ENCODE data around the gene RYR2. TPM values are rescaled to one million over a fixed set of nuclear protein-coding genes. Genes with fewer than 3 reads are reported as not detected.

Gene RYR2
- total and polyA plus RNA-seq, 2 of the 8 experiments (the other 6 are each of a cell fraction or from before 2014, with no cell fraction given), result 1.3 to 4.4 TPM

DNA sequence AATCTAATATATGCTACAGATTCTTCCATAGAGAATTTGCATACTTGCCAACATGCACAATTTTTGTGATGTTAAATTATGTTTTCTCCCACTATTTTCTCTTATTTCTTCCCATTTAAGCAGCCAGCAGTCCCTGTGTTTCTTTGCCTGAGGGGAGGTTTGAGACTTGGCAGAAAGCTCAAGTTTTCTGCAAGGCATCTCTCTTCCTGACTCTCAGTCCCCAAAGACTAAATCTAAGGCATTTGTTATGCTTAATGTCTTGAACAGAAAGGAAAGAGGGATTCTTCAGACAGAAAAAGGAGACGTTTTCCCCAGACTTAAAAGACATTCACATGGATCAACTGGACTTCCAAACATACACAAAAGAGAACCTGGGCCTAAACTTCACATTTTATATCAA, 354.4 kb downstream of the RYR2 start:
- POLR2A ChIA-PET (ENCODE audit: partially characterized antibody), result no interaction called here
- WGBS, 2 experiments (ENCODE audit: extremely low coverage in 1 of 2, insufficient coverage in 1 of 2, insufficient read length in 1 of 2, insufficient replicate concordance in 2 of 2, low coverage in 1 of 2, low lambda C conversion rate in 2 of 2, missing lambda C conversion rate in 1 of 2), result 53% methylated on average over 1 of the region's 1 CpG; no CpG with 5 or more reads in 1 of the 2 experiments
- no peak for DNase-seq (ENCODE audit: low read depth in 1 of 2, low spot score in 2 of 2)
- TF ChIP-seq TCF12 (IDR thresholded peaks at IDR 0.05; ENCODE audit: low read depth, low read length) (no peak), FOSL1 (IDR thresholded peaks at IDR 0.05; ENCODE audit: insufficient read depth, low read depth, low read length) (no peak), GTF2F1 (IDR thresholded peaks at IDR 0.05; ENCODE audit: borderline replicate concordance, low read depth, low read length) (no peak), MAFK (IDR thresholded peaks at IDR 0.05; ENCODE audit: low read depth, low read length) (no peak)
- TF ChIP-seq, protein P1, sequence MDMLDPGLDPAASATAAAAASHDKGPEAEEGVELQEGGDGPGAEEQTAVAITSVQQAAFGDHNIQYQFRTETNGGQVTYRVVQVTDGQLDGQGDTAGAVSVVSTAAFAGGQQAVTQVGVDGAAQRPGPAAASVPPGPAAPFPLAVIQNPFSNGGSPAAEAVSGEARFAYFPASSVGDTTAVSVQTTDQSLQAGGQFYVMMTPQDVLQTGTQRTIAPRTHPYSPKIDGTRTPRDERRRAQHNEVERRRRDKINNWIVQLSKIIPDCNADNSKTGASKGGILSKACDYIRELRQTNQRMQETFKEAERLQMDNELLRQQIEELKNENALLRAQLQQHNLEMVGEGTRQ (IDR thresholded peaks at IDR 0.05; ENCODE audit: low read length), result no peak
- TF ChIP-seq, protein P2, sequence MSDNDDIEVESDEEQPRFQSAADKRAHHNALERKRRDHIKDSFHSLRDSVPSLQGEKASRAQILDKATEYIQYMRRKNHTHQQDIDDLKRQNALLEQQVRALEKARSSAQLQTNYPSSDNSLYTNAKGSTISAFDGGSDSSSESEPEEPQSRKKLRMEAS (IDR thresholded peaks at IDR 0.05), result no peak
- no peak overlapping the region for H3K4ac ChIP-seq (replicated peaks; ENCODE audit: insufficient read length, low read depth, low read length)
- H2BK12ac ChIP-seq (ENCODE audit: low read depth, low read length), result no peak overlapping the region
- H3K18ac ChIP-seq (ENCODE audit: extremely low read depth, low read length), result no peak overlapping the region
- H3K9me3 ChIP-seq (ENCODE audit: insufficient read depth in 2 of 2, low read depth in 1 of 2, low read length in 1 of 2), result no peaks in the 10 kb centered on the region; a peak in 1 of 4 replicates
- H2BK15ac ChIP-seq (ENCODE audit: low read length), result no peak overlapping the region
- H4K20me1 ChIP-seq (replicated peaks in 1 of 2; ENCODE audit: control insufficient read depth in 1 of 2, insufficient read depth in 2 of 2, low read length in 2 of 2), result no peaks in the 10 kb centered on the region
- no peaks in the 10 kb centered on the region for H3K27me3 ChIP-seq (replicated peaks in 1 of 4; ENCODE audit: control insufficient read depth in 3 of 4, extremely low read depth in 1 of 4, insufficient read depth in 3 of 4, low read length in 3 of 4)
- no peak overlapping the region for H2BK20ac ChIP-seq (ENCODE audit: low read length)
- no peak overlapping the region for H3K56ac ChIP-seq (replicated peaks; ENCODE audit: insufficient read length, low read depth, low read length)
- CTCF ChIA-PET (ENCODE audit: partially characterized antibody), result no interaction called here
- H2AFZ ChIP-seq (ENCODE audit: low read length), result no peak overlapping the region
- H4K91ac ChIP-seq (replicated peaks; ENCODE audit: insufficient read length, low read length), result no peak overlapping the region
- H2BK5ac ChIP-seq (ENCODE audit: low read depth, low read length), result no peak overlapping the region
- H3K9ac ChIP-seq (replicated peaks in 1 of 4; ENCODE audit: extremely low read depth in 1 of 4, low read depth in 3 of 4, low read length in 3 of 4), result no peak overlapping the region
- no peak for FAIRE-seq
- H3K4me3 ChIP-seq (ENCODE audit: extremely low read depth in 1 of 4, insufficient read depth in 2 of 4, low read depth in 3 of 4, low read length in 4 of 4), result no peak overlapping the region
- no peak overlapping the region for H2AK5ac ChIP-seq (ENCODE audit: low read depth, low read length)
- no peak overlapping the region for H3K27ac ChIP-seq (ENCODE audit: low read depth, low read length)
- no peak overlapping the region for H4K8ac ChIP-seq (ENCODE audit: extremely low read depth, insufficient read depth, low read length)
- no peak overlapping the region for H3K23ac ChIP-seq (ENCODE audit: insufficient read length)
- H3K23me2 ChIP-seq (ENCODE audit: low read depth, low read length), result no peaks in the 10 kb centered on the region
- no peaks in the 10 kb centered on the region for H3K79me2 ChIP-seq (ENCODE audit: control insufficient read depth in 1 of 2, insufficient read depth in 2 of 2, low read length in 2 of 2)
- H2BK120ac ChIP-seq (replicated peaks; ENCODE audit: low read depth, low read length), result no peak overlapping the region
- no peak overlapping the region for H3K4me2 ChIP-seq (ENCODE audit: insufficient read depth in 1 of 2, low read depth in 2 of 2, low read length in 2 of 2)
- peaks cover 0 to 6% (median 3%) of the 10 kb centered on the region in 4 experiments; a peak in 3 of 7 replicates for H3K4me1 ChIP-seq (replicated peaks in 1 of 4; ENCODE audit: control insufficient read depth in 3 of 4, insufficient read depth in 4 of 4, low read length in 3 of 4)
- no peaks in the 10 kb centered on the region for H3K79me1 ChIP-seq (ENCODE audit: low read depth, low read length)
- no peak overlapping the region for H4K5ac ChIP-seq (ENCODE audit: insufficient read length, low read depth, low read length)
- H3K14ac ChIP-seq (ENCODE audit: insufficient read length), result no peak overlapping the region
- no peaks in the 10 kb centered on the region for H3K36me3 ChIP-seq (ENCODE audit: control insufficient read depth in 2 of 4, insufficient read depth in 4 of 4, low read length in 3 of 4)
